H1 (cell line): ENCODE results near the gene ACRV1. TPM values are rescaled to one million over a fixed set of nuclear protein-coding genes. Genes with fewer than 3 reads are reported as not detected.

Source experiments
- ASH2L ChIP-seq: fragments of 200-600, 300-600 bp; sonication (generic); IDR thresholded peaks from one replicate; pipeline ENCODE4 v1.7.1; 2017; ENCODE audit warnings: low read length
- BCL11A ChIP-seq, 2 experiments: IDR thresholded peaks; one replicate each; pipeline ENCODE4 v1.6.1; 2011; ENCODE audit warnings: low read depth in 2 of 2, low read length in 2 of 2, mild to moderate bottlenecking in 2 of 2
- CEBPB ChIP-seq: IDR thresholded peaks from 2 replicates; pipeline ENCODE4 v1.6.1; 2012; ENCODE audit warnings: low read depth, low read length
- CHD7 ChIP-seq: fragments of 300-600 bp; sonication (generic); IDR thresholded peaks from 2 replicates; pipeline ENCODE4 v1.7.1; 2012; ENCODE audit warnings: low read length, moderate library complexity, mild to moderate bottlenecking, inconsistent platforms; ENCODE audit not compliant: insufficient replicate concordance
- EGR1 ChIP-seq: IDR thresholded peaks from 2 replicates; pipeline ENCODE4 v1.6.1; 2011; ENCODE audit warnings: low read depth, low read length, borderline replicate concordance
- HDAC6 ChIP-seq: IDR thresholded peaks from one replicate; pipeline ENCODE4 v1.7.1; 2012; ENCODE audit warnings: low read depth, mild to moderate bottlenecking, inconsistent platforms, low read length, moderate library complexity
- POU5F1 ChIP-seq: IDR thresholded peaks from 2 replicates; pipeline ENCODE4 v1.6.1; 2011; ENCODE audit warnings: low read depth, mild to moderate bottlenecking, low read length, moderate library complexity
- RBBP5 ChIP-seq: IDR thresholded peaks from 2 replicates; pipeline ENCODE4 v1.7.1; 2012; ENCODE audit warnings: low read depth, mild to moderate bottlenecking, inconsistent platforms, low read length, moderate library complexity, borderline replicate concordance
- SAP30 ChIP-seq: fragments of 300-600 bp; sonication (generic); IDR thresholded peaks from 2 replicates; pipeline ENCODE4 v1.7.1; 2012; ENCODE audit warnings: low read length, moderate library complexity, mild to moderate bottlenecking, inconsistent platforms; ENCODE audit not compliant: insufficient read depth, insufficient replicate concordance
- SIN3A ChIP-seq, 2 experiments: IDR thresholded peaks in 1 of 2; conservative IDR thresholded peaks in 1 of 2; 2 replicates each; pipeline ENCODE4 v1.6.1; 2011 to 2012; ENCODE audit warnings: low read length in 2 of 2, improper control_type of control experiment in 1 of 2, low read depth in 1 of 2, mild to moderate bottlenecking in 1 of 2
- SP4 ChIP-seq: IDR thresholded peaks from 2 replicates; pipeline ENCODE4 v1.6.1; 2012; ENCODE audit warnings: low read length, inconsistent platforms
- polyA plus RNA-seq, 7 experiments: library from polyadenylated mRNA; depleted of rRNA in 3 of 7; stranded (reverse) in 5 of 7; unstranded in 2 of 7; fragments of >200 nt in 5 of 7; fragments of 200-250 nt in 2 of 7; gene quantifications; 1 replicate in 5 of 7; 2 replicates in 1 of 7; 4 replicates in 1 of 7; pipeline versions ENCODE4 v1.2.1 to v1.2.3, GENCODE V29; 2011 to 2013; ENCODE audit warnings: missing spikeins in 2 of 7, mixed read lengths in 2 of 7
- total RNA-seq: library from RNA; stranded (reverse); fragmentation: NEBNext Ultra II Directional; extraction: Animal tissue kit (Norgen Biotek cat#: 25700); gene quantifications from 2 replicates; pipeline ENCODE4 v1.2.1, GENCODE V29; 2021

The ACRV1 gene
- total and polyA plus RNA-seq, 2 of the 8 experiments (the other 6 are each of a cell fraction or from before 2014, with no cell fraction given) = 0.06 TPM; not detected in 1

- TF ChIP-seq CHD7 = no peak
- TF ChIP-seq CEBPB = peak; percentile 93
- TF ChIP-seq BCL11A (IDR thresholded peaks at IDR 0.05; ENCODE audit: low read depth in 2 of 2, low read length in 2 of 2) = no peak
- TF ChIP-seq RBBP5 = no peak
- TF ChIP-seq HDAC6 = no peak
- peak; percentile 18 for TF ChIP-seq SAP30
- TF ChIP-seq SP4 = no peak
- no peak for TF ChIP-seq EGR1
- TF ChIP-seq ASH2L = no peak
- TF ChIP-seq POU5F1 = no peak
- TF ChIP-seq SIN3A (conservative IDR thresholded peaks at IDR 0.05 in 1 of 2, IDR thresholded peaks at IDR 0.05 in 1 of 2; ENCODE audit: low read depth in 1 of 2, low read length in 2 of 2) = 0 out of 4 replicates have a peak, but pooled peaks of 1 of the 2 experiments have one; percentile 4
Observed at GRCh38 chr11:125626288-125626950, 54.2 kb downstream of the ACRV1 start (continued).
